UCSD-AML1 (cell line): Measurements from ENCODE around the gene THG1L.
"Not testable (repeated sequence)": the region's sequence is repeated elsewhere in the genome, so short reads cannot be mapped to it uniquely, and the experiment has no call there.

Source experiments
- DNase-seq: peaks from one replicate; lab custom pipeline; 2025; ENCODE audit not compliant: unreplicated experiment; lab: John Stamatoyannopoulos, UW

Gene THG1L

DNA sequence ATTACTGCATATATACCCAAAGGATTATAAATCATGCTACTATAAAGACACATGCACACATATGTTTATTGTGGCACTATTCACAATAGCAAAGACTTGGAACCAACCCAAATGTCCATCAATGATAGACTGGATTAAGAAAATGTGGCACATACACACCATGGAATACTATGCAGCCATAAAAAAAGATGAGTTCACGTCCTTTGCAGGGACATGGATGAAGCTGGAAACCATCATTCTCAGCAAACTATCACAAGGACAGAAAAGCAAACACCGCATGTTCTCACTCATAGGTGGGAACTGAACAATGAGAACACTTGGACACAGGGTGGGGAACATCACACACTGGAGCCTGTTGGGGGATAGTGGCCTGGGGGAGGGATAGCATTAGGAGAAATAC, 4.6 kb upstream of the THG1L start:
- not testable (repeated sequence) for DNase-seq

DNA sequence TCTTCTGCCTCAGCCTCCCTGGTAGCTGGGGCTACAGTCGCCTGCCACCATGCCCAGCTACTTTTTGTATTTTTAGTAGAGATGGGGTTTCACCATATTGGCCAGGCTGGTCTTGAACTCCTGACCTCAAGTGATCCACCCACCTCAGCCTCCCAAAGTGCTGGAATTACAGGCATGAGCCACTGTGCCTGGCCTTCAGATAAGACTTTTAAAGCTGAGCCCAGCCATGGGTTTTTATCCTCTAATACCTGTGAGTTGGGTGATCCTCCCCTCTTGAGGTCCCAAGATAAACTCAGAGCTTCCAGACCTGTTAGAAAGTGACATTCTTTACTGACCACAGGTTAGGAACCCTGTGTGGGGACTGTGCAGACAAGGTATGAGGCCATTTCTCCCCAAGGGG, 3.4 kb upstream of the THG1L start:
- DNase-seq: not testable (repeated sequence)

DNA sequence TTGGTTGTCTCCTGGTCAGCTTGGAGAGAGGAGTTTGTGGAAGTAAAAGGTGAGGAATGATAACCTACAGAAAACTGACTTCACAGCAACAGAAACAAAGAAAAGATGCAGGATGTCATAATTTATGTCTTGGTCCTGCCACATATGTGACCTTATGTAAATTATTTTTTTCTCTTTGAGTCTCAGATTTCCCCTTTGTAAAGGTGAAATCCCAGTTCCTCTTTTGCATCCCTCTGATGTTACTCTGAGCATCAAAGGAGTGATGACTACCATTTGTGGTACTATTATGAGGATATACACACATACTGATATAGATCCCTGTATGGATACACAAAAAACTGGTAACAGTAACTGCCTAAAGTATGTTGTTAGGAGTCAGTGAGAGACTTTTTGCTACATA, 1.4 kb upstream of the THG1L start:
- DNase-seq: no peak

DNA sequence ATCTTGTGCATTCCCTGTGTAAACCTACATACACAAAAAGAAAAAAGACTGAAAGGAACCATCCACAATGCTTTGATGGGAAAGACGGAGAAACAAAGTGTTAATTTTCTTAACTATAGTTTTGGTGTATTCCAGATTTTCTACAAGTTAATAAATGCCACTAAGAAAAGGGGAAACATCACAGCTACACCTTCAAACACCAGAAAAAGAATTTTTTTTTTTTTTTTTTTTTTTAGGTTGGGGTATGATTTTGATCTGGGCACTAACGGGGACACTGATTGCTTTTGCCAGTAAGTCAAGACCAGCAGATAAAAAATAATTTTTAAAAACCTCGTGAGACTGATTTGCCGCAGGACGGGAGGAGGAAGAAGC, 334 bp upstream of the THG1L start:
- no peak for DNase-seq

DNA sequence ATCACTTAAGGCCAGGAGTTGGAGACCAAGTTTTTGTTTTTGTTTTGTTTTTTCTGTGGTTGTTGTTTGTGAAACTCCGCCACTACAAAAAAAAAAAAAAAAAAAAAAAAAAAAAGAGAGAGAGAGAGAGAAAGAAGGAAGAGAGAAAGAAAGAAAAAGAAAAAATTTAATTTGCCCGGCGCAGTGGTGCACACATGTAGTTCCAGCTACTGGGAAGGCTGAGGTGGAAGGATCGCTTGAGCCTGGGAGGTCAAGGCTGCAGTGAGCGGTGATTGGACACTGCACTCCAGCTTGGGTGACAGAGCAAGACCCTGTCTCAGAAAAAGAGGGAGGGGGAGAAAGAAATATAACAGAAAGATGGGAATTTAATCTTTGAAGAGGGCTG, 902 bp downstream of the THG1L start:
- DNase-seq: no peak

DNA sequence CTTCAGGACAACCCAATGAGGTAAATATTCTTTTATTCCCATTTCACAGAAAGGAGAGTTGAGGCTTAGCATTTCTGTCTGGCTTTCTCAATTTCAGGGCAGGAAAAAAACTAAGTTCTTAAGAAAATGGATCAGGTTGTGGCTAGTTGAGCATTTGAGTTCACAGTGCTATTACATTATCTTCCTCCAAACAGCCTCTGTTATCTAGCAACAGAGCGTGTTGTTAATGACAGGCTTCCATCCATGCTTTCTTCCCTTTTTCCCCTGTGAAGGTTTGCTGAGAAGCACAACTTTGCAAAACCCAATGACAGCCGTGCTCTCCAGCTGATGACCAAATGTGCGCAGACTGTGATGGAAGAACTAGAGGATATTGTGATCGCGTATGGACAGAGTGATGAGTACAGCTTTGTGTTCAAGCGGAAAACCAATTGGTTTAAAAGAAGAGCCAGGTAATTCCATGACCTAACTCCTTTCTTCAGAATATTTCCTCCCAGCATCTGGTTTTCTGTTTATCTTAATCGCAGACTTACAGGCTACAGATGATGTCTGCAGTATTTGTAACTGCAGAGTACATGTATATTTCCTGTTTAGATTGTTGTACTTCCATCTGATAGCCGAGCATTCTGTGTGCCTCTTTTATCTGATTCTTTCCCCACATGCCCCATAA, 1.5 kb downstream of the THG1L start:
- DNase-seq: no peak

DNA sequence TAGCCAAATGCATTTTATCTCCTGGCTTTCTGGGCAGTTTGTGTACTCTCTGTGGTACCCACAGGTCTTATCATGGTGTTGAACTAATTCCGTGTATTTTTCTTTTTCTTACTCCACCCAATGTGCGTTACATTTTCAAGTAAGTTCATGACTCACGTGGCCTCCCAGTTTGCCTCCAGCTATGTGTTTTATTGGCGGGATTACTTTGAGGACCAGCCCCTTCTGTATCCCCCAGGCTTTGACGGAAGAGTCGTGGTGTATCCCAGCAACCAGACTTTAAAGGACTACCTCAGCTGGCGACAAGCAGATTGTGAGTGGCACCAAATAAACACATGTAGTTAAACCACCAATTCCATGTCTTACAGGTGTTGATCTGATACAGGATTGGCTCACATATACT, 3.2 kb downstream of the THG1L start:
- no peak for DNase-seq

DNA sequence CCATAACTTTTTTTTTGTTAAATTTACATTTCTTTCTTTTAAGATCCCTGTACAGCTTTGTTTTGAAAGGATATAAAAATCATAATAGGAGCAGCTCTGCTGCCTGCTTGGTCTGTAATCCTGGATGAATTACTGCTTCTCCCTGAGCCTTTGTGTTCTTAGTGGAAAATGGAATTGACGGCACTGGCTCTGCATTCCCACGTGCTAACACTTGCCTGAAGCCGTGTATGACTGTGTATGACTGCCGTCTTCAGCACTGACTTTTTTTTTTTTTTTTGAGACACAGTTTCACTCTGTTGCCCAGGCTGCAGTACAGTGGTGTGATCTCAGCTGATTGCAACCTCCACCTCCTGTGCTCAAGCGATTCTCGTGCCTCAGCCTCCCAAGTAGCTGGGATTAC, 4.8 kb downstream of the THG1L start:
- no peak for DNase-seq

DNA sequence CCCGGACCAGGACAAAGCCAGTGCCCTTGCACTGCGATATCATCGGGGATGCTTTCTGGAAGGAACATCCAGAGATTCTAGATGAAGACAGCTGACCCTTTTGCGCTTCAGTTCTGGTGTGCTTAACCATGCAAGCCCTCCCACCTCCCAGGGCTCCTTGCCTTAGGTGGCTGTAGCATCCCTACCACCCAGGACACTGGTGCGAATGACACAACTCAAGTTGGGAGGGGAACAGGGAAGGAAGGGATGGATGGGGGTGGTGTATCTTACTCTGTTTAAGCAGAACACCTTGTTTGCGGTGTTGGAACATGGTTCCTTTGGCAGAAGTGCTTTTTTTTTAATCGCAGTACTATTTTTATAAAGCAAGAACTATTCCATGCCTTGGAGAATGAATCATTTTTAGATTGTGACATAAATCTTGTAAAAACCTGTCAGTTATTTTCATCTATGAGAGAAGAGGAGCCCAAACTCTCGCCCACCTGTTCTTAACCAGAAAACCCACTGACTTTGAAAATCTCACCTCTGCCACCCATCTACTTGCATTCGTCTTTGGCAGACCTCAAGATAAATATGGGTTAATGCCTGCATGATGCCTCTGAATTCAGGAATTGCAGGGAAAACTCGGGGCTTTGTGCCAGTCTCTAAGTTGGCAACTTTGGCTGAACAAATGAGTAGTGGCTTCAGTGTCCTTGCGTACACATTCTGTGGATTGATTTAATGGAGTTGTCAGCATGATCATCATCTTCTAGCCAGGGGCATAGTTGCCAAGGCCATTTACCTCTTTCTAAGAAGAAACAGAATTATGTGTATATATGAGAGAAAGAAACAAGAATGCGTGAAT, 8.4 kb downstream of the THG1L start:
- DNase-seq: no peak

DNA sequence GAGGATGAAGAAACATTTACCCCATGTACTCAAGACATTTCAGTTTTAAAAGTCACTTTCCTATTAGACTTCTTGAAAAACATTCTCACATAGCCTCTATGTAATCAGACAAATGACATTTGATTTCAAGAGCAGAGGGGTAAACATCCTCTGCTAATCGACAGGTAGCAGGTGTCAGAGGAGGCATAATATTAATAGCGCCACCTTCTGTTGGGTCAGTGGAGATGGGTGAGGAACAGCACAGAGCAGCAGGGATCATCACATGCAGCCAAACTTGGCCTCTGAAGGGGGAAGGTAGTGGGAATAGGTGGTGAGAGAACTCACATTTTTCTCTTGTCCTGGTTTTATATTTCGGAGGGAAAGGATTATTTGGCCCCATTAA, 9.0 kb downstream of the THG1L start:
- DNase-seq: no peak

DNA sequence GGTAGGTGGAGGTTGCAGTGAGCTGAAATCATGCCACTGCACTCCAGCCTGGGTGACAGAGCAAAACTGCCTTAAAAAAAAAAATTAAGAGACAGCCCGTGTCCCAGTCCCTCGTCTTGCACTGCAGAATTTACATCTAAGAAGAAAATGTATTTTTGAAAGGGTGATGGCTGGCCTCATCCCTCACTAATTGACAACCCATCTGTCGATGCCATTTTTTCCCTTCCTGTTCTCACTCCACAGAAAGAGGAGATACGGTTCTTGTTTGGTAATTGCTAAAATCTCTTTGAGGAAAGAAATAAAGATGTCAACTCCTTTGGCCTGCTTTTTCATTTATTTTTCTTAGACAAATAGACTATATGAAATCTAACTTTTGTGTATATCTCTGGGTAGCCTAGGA, 9.9 kb downstream of the THG1L start:
- DNase-seq: no peak

DNA sequence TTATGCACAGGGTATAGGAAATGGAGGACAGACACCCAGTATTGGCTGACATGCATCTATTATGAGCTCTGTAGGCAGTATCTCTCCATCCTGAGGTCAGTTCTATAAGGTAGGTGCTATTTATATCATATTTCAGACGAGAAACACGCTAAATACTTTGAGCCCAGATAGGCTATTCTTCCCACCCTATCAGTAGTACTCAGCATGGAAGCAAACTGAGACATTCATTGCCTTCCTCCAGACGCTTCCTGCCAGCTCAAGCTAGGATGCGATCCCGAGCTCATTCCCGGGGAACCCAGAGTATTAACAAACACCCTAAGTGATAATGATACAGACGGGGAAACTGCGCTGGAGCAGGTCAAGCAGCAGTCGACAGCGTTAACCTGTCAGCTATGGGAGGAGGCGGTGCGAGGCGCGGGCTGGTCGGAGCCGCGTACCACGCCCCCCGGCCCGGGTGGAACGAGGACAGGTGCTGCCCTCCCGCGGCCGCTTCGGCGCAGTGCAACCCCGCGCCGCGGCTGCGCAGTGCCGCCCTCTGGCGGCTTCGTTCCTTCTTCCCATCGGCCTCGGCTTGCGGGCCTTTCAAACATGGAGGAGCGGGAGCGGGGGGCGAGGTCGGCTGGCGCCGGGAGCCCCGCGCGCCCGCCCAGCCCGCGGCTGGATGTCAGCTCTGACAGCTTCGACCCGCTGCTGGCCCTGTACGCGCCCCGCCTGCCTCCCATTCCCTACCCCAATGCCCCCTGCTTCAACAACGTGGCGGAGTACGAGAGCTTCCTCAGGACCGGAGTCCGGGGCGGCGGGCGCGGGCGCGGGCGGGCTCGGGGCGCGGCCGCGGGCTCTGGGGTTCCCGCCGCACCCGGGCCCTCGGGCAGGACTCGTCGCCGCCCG, 12.2 kb downstream of the THG1L start, which contains the start of gene LSM11:
Gene LSM11, plus strand, starts transcription at position 550 of the 888 bp plus-strand sequence. Its CDS starts 39 bp downstream, at position 589.
- DNase-seq: peak; percentile 90

DNA sequence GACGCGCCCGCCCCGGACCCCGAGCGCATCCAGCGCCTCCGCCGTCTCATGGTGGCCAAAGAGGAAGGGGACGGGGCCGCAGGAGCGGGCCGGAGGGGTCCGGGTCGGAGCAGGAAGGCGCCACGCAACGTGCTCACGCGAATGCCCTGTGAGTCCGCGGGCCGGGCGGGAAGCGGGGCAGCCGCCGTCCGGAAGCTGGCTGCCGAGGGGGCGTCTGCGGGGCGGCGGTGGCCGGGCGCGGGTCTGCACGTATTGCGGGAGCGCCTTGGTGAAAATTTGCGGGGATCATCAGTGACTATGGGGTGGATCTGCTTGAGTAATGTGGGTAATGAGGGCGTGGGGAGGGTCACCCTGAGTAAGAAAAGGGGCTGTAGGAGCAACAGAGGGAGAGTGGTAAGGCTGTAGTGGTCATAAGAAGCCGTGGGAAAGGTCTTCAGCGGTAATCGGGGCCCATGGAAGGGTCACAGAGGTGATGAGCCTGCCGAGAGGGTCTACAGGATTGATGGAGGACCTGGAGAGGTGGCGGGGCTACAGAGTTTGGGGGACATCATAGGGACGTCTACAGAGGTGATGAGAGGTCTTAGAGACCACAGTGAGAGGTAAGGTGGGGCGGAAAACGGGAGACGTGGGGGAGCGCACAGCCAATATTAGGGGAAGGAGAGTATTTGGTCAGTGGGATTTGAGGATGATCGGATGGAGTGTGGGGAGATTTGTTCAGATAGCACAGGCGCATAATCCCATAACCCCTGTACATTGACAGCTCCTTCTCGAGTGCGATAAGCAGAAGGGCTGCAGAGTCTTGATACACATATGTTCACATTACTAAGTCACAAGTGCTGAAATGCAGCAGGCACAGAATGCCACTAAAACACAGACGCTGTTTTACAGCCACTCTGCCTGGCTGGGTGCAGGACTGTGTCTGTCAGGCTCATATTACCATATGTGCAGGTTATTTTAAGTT, 13.1 kb downstream of the THG1L start:
- peak; percentile 44 for DNase-seq

DNA sequence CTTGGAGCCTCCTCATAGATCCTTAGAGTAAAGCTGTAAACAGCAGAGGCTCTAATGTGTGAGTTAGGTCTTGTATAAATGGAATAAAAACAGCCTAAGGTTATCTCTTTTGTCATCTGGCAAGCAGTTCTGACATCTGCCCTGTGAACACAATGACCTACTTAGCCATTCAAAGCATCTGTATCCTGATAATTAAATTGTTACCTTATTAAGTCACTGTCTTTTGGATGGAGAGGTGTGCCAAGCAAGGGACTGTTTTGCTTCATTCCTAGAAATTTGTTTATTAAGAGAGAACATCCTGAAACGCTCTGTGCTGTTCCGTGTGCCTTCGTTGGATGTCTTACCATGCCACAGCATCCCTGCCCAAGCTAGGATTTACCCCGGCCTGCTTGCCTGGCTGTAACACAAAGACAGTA, 13.8 kb downstream of the THG1L start:
- no peak for DNase-seq

DNA sequence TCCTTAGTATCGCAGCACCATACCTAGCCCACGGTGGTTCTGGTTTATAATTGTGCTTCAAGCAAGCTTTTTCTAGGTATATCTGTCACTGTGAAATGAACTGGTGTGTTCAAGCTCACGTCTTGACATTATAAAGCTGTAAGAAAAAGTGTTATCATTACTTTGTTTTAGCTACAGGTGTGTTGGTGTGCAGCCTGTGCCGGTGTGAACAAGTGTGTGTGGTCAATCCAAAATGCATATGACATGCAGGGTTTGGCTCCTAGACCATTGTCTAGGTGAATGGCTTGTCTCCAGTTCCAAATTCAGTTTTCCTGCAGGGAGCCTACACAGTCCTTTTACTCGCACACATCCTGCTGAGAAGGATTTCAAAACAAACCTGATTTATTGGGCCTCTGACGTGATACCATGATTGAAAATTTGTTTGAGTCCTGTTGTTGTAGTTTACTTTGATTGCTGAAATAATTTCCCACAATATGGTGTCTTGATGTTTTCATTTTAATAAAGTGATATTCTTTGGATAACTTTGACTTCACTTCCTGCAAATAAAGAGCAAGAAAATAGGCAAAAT, 16.0 kb downstream of the THG1L start:
- no peak for DNase-seq

DNA sequence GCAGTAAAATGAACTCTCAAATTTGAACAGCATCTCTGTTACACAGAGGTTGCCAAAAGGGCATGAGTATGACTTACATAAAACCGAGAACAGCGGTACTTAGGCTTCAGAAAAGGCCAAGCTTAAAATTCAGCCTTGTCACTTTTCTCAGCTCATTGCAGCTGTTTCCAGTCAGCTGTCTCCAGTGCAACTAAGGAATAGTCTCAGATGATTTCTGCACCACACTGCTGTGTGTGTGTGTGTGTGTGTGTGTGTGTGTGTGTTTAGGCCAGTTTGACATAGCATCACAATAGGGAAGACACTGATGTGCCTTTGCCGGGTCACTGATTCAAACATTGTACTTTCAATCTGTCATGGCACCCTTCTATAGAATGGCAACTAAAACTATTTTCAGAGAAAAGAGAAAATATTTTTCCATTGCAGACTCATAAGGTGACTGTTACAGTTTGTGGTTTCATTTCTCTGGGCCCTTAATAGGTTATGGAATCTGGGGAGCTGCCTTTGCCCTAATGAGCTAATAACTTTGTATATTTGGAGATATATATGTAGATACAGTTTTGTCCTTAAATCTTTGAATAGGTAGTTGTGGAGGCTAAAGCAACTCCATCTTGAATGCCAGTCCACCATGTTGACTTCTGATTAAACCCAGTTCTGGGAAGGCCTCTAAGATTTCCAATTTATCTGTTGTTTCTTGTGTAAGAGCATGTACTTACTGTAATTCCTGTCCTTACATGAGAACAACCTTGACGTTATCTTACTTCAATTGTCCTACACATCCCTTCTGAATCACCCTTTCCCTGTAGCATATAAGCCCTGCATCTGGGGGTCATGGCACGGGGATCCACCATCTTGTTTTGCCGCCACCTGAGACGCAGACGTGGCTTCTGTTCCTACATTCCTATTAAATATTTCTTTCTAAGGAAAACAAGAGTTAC, 16.8 kb downstream of the THG1L start:
- no peak for DNase-seq

DNA sequence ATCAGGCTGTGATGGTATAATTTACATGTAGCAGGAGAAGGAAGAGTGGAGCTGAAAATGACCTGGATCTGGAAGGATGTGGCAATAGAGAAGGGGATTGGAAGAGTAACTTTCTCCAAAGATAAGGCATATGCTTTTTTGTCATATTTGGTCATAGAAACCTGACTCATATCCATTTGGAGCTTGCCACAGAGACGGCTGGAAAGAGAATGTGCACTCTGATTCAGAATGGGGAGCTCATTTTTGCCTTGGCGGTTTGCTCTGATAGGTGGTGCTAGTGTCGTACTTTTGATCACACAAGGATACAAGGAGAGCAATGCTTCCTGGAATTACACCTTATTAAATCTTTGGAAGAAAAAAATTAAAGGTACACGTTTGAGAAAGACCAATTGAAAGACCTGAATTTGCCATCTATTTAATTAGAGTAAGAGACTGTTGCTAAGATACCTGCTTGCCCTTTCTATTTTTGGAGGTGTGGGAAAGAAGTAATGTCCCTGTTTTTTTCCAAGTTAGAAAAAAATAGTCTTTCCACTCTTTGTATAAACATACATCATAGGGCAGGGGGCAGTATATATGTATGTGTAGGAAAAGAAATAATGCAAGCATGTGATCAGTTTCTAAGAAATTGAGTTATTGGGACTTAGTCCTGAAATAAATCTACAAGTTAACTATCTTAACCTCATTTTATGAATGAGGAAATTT, 17.7 kb downstream of the THG1L start:
- no peak for DNase-seq

DNA sequence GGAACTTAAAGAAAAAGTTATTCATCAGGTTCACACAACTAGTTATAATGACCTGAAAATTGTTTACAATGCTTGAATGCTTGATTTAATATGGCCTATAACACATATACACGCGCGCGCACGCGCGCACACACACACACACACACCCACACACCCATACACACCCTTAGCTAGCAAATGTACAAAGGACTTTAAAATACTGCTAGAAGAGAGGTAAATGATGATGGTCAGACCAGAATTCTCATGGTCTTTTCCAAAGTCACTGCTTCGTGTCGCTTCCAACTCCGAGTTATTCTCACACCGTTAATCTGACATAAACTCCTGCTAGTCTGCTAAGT, 18.2 kb downstream of the THG1L start:
- no peak for DNase-seq

DNA sequence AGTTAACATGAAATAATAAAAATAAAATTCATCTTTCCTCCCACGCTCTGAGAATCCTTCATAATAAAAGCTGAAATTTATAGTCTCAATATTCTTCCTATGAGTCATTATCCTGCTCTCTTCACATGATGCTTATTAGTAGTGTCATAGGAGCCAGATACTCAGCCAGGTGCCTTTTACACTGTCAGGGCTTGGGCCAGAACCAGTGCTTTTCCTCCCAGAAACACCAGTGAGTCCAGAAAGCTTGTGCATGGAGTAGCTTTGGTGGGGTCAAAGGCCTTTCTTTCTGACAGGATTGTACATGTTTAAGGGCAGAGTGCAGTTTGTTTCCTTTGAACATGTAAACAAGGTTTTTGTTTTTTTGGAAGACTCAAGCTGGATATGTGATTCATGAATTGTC, 19.1 kb downstream of the THG1L start:
- no peak for DNase-seq
